Astrocyte (in vitro differentiated cells and primary cell): ENCODE data around the gene PRM2. TPM values are rescaled to one million over a fixed set of nuclear protein-coding genes. Genes with fewer than 3 reads are reported as not detected.

Source experiments
- DNase-seq: peaks from one replicate; pipeline ENCODE4 v3.0.0-alpha.2; 2010; ENCODE audit warnings: low read depth
- FAIRE-seq: peaks from 2 replicates; lab custom pipeline; 2011; peaks lifted over from hg19 to GRCh38; lab: Jason Lieb, UNC
- H2AFZ ChIP-seq: 2 replicates; pipeline ENCODE4 v1.6.0; 2012; ENCODE audit warnings: low read depth, low read length, inconsistent platforms
- H3K27ac ChIP-seq: 2 replicates; pipeline ENCODE4 v1.5.1; 2011; ENCODE audit warnings: low read depth, low read length, inconsistent platforms
- H3K27me3 ChIP-seq: 2 replicates; pipeline ENCODE4 v1.6.0; 2011; ENCODE audit warnings: low read length, inconsistent platforms; ENCODE audit not compliant: insufficient read depth
- H3K36me3 ChIP-seq: 2 replicates; pipeline ENCODE4 v1.5.1; 2011; ENCODE audit warnings: low read length, inconsistent platforms; ENCODE audit not compliant: insufficient read depth
- H3K4me1 ChIP-seq: 2 replicates; pipeline ENCODE4 v1.5.1; 2011; ENCODE audit warnings: low read length, inconsistent platforms; ENCODE audit not compliant: insufficient read depth
- H3K4me2 ChIP-seq: 2 replicates; pipeline ENCODE4 v1.6.0; 2012; ENCODE audit warnings: low read length, inconsistent platforms
- H3K4me3 ChIP-seq: 2 replicates; pipeline ENCODE4 v1.5.1; 2011; ENCODE audit warnings: low read depth, mild to moderate bottlenecking, low read length, inconsistent platforms; ENCODE audit not compliant: insufficient read depth
- H3K79me2 ChIP-seq: 2 replicates; pipeline ENCODE4 v1.6.0; 2012; ENCODE audit warnings: mild to moderate bottlenecking, low read length, inconsistent platforms; ENCODE audit not compliant: insufficient read depth
- H3K9ac ChIP-seq: 2 replicates; pipeline ENCODE4 v1.6.0; 2012; ENCODE audit warnings: mild to moderate bottlenecking, low read length, inconsistent platforms
- H3K9me3 ChIP-seq: 2 replicates; pipeline ENCODE4 v1.5.1; 2012; ENCODE audit warnings: low read depth, mild to moderate bottlenecking, low read length, inconsistent platforms; ENCODE audit not compliant: insufficient read depth
- H4K20me1 ChIP-seq: 2 replicates; pipeline ENCODE4 v1.6.0; 2012; ENCODE audit warnings: low read length, inconsistent platforms; ENCODE audit not compliant: insufficient read depth
- H3K27ac Mint-ChIP-seq: one replicate; pipeline ENCODE4 v1.8.0; 2021; ENCODE audit warnings: mild to moderate bottlenecking, mixed read lengths; ENCODE audit not compliant: unreplicated experiment
- H3K27me3 Mint-ChIP-seq: one replicate; pipeline ENCODE4 v1.8.0; 2021; ENCODE audit warnings: low read depth, mixed read lengths; ENCODE audit not compliant: unreplicated experiment
- H3K36me3 Mint-ChIP-seq: one replicate; pipeline ENCODE4 v1.8.0; 2021; ENCODE audit warnings: low read depth, mixed read lengths; ENCODE audit not compliant: unreplicated experiment
- H3K4me1 Mint-ChIP-seq: one replicate; pipeline ENCODE4 v1.8.0; 2021; ENCODE audit warnings: low read depth, mixed read lengths; ENCODE audit not compliant: unreplicated experiment
- H3K4me3 Mint-ChIP-seq: one replicate; pipeline ENCODE4 v1.8.0; 2021; ENCODE audit warnings: mild to moderate bottlenecking, moderate library complexity, mixed read lengths; ENCODE audit not compliant: unreplicated experiment
- H3K9me3 Mint-ChIP-seq: one replicate; pipeline ENCODE4 v1.8.0; 2021; ENCODE audit warnings: mild to moderate bottlenecking, mixed read lengths; ENCODE audit not compliant: unreplicated experiment
- EZH2 ChIP-seq: IDR thresholded peaks from 2 replicates; pipeline ENCODE4 v1.6.1; 2012; ENCODE audit warnings: mild to moderate bottlenecking, low read length, inconsistent platforms; ENCODE audit not compliant: insufficient read depth
- total RNA-seq: library from RNA; stranded (reverse); gene quantifications from 2 replicates; pipeline ENCODE4 v1.2.1, GENCODE V29; 2021
- TF ChIP-seq, protein P1 (sequence below): IDR thresholded peaks from 2 replicates; pipeline ENCODE4 v1.5.1; 2011; ENCODE audit warnings: low read depth, mild to moderate bottlenecking, inconsistent platforms, low read length, moderate library complexity; ENCODE audit not compliant: insufficient read depth

PRM2 gene
- total RNA-seq, 1 donor from 2014 or later, result not detected

DNA sequence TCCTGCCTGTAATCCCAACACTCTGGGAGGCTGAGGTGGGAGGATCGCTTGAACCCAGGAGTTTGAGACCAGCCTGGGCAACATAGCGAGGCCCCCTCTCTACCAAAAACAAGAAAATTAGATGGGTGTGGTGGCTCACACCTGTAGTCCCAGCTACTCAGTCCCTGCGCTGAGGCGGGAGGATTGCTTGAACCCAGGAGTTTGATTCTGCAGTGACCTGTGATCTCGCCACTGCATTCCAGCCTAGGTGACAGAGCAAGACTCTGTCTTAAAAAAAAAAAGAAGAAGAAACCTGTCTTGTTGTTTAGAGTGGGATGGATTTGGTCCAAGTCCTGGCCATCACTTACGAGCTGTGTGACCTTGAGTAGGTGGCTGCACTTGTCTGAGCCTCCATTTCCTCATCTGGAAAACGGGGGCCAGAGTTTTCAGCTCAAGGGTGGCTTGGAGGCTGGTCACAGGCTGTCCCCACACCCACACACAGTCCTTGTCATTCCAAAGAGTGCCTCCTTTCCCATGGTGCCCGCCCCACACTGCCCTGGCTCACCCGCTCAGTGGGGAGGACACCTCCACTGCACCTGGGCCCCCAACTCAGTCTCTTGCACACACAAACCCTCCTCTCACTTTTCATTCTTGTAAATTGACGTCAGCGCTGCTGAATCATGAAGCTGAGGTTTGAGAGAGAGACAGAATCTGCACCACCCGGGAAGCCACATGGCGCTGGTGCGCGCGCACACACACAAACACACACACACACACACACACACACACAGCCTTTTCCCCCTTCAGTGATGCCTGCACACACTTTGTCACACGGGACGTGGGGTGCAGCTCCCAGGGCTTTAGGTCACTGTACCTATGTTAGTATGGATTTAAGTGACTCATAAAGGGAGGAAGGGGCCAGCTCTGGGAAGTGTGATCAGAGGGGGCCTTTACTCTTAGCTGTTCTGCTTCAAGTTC, 24.5 kb downstream of the PRM2 start:
- peak overlapping the region; percentile 40 for H3K4me3 ChIP-seq
- Mint-ChIP-seq H3K4me3 (peak overlapping the region; percentile 73), H3K4me1 (peaks cover 16% of the 10 kb centered on the region), H3K27ac (peak overlapping the region; percentile 66), H3K9me3 (no peaks in the 10 kb centered on the region), H3K27me3 (no peaks in the 10 kb centered on the region), H3K36me3 (peaks cover 2% of the 10 kb centered on the region)
- no peaks in the 10 kb centered on the region for H3K9me3 ChIP-seq
- no peak for TF ChIP-seq EZH2
- TF ChIP-seq, protein P1, sequence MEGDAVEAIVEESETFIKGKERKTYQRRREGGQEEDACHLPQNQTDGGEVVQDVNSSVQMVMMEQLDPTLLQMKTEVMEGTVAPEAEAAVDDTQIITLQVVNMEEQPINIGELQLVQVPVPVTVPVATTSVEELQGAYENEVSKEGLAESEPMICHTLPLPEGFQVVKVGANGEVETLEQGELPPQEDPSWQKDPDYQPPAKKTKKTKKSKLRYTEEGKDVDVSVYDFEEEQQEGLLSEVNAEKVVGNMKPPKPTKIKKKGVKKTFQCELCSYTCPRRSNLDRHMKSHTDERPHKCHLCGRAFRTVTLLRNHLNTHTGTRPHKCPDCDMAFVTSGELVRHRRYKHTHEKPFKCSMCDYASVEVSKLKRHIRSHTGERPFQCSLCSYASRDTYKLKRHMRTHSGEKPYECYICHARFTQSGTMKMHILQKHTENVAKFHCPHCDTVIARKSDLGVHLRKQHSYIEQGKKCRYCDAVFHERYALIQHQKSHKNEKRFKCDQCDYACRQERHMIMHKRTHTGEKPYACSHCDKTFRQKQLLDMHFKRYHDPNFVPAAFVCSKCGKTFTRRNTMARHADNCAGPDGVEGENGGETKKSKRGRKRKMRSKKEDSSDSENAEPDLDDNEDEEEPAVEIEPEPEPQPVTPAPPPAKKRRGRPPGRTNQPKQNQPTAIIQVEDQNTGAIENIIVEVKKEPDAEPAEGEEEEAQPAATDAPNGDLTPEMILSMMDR, result no peak
- peaks cover 36% of the 10 kb centered on the region for H3K4me1 ChIP-seq
- H3K4me2 ChIP-seq, result peak overlapping the region; percentile 89
- DNase-seq, result peak; percentile 87
- no peak for FAIRE-seq
- no peak overlapping the region for H2AFZ ChIP-seq
- H4K20me1 ChIP-seq, result peaks cover 47% of the 10 kb centered on the region
- no peaks in the 10 kb centered on the region for H3K27me3 ChIP-seq
- H3K27ac ChIP-seq, result peak overlapping the region; percentile 64
- no peaks in the 10 kb centered on the region for H3K36me3 ChIP-seq
- H3K79me2 ChIP-seq, result peaks cover 29% of the 10 kb centered on the region
- peak overlapping the region; percentile 33 for H3K9ac ChIP-seq

DNA sequence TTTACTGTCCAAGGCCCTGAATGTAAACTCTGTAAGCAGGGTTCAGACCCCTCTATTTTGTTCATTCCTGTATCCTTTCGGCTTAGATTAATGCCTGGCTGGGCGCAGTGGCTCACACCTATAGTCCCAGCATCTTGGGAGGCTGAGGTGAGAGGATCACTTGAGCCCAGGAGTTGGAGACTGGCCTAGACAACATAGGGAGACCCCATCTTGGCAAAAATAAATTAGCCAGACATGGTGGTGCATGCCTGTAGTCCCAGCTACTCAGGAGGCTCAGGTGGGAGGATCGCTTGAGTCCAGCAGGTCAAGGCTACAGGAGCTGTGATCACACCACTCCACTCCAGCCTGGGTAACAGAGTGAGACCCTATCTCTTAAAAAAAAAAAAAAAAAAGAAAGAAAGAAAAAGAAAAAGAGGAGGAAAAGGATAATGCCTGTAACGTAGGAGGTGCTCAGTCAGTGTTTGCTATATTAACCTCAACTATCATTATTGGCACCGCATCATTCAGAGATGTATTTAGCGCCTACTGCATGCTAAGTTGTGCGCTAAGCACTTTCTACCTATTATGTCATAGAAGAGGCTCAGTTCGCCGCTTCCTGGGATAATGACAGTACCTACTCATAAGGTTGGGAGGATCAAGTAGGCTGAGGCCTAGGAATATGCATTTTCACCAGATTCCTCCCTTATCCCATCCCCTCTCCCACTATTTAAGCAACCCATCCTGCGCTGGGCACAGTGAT, 25.3 kb downstream of the PRM2 start:
- no peak for DNase-seq
- Mint-ChIP-seq H3K4me1 (peaks cover 16% of the 10 kb centered on the region), H3K27me3 (no peaks in the 10 kb centered on the region), H3K4me3 (no peak overlapping the region), H3K36me3 (peaks cover 2% of the 10 kb centered on the region), H3K27ac (peak overlapping the region; percentile 9), H3K9me3 (no peaks in the 10 kb centered on the region)
- TF ChIP-seq, protein P1, result no peak
- no peak for TF ChIP-seq EZH2
- H3K79me2 ChIP-seq, result peaks cover 29% of the 10 kb centered on the region
- no peaks in the 10 kb centered on the region for H3K27me3 ChIP-seq
- peaks cover 47% of the 10 kb centered on the region for H4K20me1 ChIP-seq
- no peak overlapping the region for H3K4me2 ChIP-seq
- no peak overlapping the region for H3K27ac ChIP-seq
- no peak overlapping the region for H2AFZ ChIP-seq
- no peak for FAIRE-seq
- no peak overlapping the region for H3K4me3 ChIP-seq
- H3K4me1 ChIP-seq, result peaks cover 32% of the 10 kb centered on the region
- H3K9ac ChIP-seq, result no peak overlapping the region
- no peaks in the 10 kb centered on the region for H3K36me3 ChIP-seq
- no peaks in the 10 kb centered on the region for H3K9me3 ChIP-seq
